HK-2 (cell line): Measurements from ENCODE around the gene CCM2L.

Source experiments
- DNase-seq: peaks from one replicate; pipeline ENCODE4 v3.0.0-alpha.2; 2018; ENCODE audit not compliant: unreplicated experiment

CCM2L gene

GRCh38 chr20:31992086-31992485, 18.2 kb upstream of the CCM2L start:
- no peak for DNase-seq

GRCh38 chr20:31996996-31997395, 13.2 kb upstream of the CCM2L start:
- DNase-seq = no peak

GRCh38 chr20:31998246-31998645, 12.0 kb upstream of the CCM2L start:
- DNase-seq = no peak

GRCh38 chr20:32003325-32003724, 6.9 kb upstream of the CCM2L start:
- DNase-seq = no peak

- no peak for DNase-seq
These were observed 5.3 kb upstream of the CCM2L start for GRCh38 chr20:32004963-32005362.

GRCh38 chr20:32006053-32006452, 4.2 kb upstream of the CCM2L start:
- DNase-seq = no peak

- no peak for DNase-seq
These were observed 3.1 kb upstream of the CCM2L start for GRCh38 chr20:32006841-32007786.

- DNase-seq = peak; percentile 31
These were observed 2.2 kb upstream of the CCM2L start for GRCh38 chr20:32007787-32008616.

- DNase-seq = no peak
These were observed 674 bp upstream of the CCM2L start for GRCh38 chr20:32009564-32009963.

- DNase-seq = no peak
These were observed 428 bp downstream of the CCM2L start for GRCh38 chr20:32010666-32011065.

GRCh38 chr20:32012159-32012688, 2.0 kb downstream of the CCM2L start:
- no peak for DNase-seq

- no peak for DNase-seq
These were observed 3.1 kb downstream of the CCM2L start for GRCh38 chr20:32013326-32013725.

GRCh38 chr20:32017711-32018251, 7.5 kb downstream of the CCM2L start:
- DNase-seq = peak; percentile 48

GRCh38 chr20:32018269-32019155, 8.3 kb downstream of the CCM2L start:
- peak; percentile 83 for DNase-seq

- DNase-seq = peak; percentile 55
These were observed 8.9 kb downstream of the CCM2L start for GRCh38 chr20:32019156-32019510.

- DNase-seq = no peak
These were observed 9.6 kb downstream of the CCM2L start for GRCh38 chr20:32019563-32020463.

GRCh38 chr20:32021091-32021490, 10.9 kb downstream of the CCM2L start:
- DNase-seq = no peak

GRCh38 chr20:32024683-32025295, 14.6 kb downstream of the CCM2L start:
- no peak for DNase-seq

GRCh38 chr20:32027643-32028042, 17.4 kb downstream of the CCM2L start:
- no peak for DNase-seq
